ENCODE results near the gene LENG8.
"Not testable (repeated sequence)": the region's sequence is repeated elsewhere in the genome, so short reads cannot be mapped to it uniquely, and the experiment has no call there.

The LENG8 gene

GRCh38 chr19:54446349-54446748, 2.6 kb upstream of the LENG8 start:
- not testable (repeated sequence) for DNase-seq

GRCh38 chr19:54448040-54448773, 792 bp upstream of the LENG8 start:
- DNase-seq = no peak

GRCh38 chr19:54449701-54450069, 686 bp downstream of the LENG8 start:
- DNase-seq = no peak

GRCh38 chr19:54451331-54451871, 2.4 kb downstream of the LENG8 start:
- DNase-seq = no peak

- DNase-seq = no peak
Measured at GRCh38 chr19:54451997-54452396, 3.0 kb downstream of the LENG8 start.

- DNase-seq = no peak
Measured at GRCh38 chr19:54452626-54453025, 3.6 kb downstream of the LENG8 start.

DNA sequence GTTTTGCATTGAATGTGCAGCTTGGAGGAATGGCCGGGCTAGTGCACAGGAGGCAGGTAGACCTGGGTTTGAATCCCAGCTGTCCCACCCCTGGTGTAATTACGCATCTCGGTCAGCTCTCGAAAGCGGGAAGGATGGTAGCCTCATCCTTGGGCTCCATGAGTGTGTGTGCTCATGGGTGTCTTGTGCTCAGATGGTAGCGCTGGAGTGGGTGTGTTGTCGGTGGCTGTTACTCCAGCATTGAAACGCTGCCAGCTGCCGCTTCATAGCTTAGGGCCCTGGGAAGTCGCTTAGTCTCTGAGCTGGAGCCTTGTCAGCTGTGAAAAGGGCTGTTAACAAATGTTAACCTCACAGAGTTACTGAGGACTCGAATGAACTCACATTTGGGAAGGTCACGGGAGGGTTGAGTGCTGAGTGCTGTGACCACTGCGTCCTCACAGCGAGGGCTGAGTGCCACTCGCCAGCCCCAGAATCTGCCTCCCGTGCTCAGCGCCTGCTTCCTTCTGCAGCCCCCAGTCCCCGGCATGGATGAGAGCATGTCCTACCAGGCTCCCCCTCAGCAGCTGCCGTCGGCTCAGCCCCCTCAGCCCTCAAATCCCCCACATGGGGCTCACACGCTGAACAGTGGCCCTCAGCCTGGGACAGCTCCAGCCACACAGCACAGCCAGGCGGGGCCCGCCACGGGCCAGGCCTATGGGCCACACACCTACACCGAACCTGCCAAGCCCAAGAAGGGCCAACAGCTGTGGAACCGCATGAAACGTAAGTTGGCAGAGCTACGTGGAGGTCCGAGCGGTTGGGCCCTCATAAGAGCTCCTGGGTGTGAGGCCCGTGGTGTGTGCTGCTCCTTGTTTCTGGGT, 5.2 kb downstream of the LENG8 start:
- DNase-seq = no peak

- no peak for DNase-seq
Measured at GRCh38 chr19:54454781-54455675, 6.0 kb downstream of the LENG8 start.

DNA sequence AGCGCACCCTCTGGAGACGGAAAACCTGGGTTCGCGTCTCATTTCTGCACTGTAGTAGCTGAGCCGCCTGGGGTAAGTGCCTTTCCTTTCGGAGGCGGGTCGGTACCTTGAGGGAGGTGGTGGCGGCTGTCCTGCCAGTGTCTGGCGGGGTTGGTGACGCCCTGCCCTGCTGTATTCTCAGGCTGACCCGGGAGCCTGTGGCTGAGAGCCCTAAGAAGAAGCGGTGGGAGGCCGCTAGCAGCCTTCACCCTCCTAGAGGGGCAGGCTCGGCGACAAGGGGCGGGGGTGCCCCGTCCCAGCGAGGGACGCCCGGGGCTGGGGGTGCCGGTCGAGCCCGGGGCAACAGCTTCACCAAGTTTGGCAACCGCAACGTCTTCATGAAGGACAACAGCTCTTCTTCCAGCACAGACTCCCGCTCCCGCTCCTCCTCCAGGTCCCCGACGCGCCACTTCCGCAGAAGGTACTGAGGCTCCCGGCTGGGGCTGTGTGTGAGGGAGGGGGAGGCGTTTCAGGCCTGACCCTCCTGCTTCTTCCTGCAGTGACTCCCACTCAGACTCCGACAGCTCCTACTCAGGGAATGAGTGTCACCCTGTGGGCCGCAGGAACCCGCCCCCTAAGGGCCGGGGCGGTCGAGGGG, 6.9 kb downstream of the LENG8 start:
- DNase-seq = no peak

GRCh38 chr19:54456423-54457373, 7.7 kb downstream of the LENG8 start:
- no peak for DNase-seq

GRCh38 chr19:54457773-54458647, 9.0 kb downstream of the LENG8 start:
- DNase-seq = no peak

- no peak for DNase-seq
Measured at GRCh38 chr19:54458648-54459281, 9.8 kb downstream of the LENG8 start.

- no peak for DNase-seq
Measured at GRCh38 chr19:54459282-54460229, 10.6 kb downstream of the LENG8 start.

- no peak for DNase-seq
Measured at GRCh38 chr19:54460230-54461005, 11.4 kb downstream of the LENG8 start.

DNA sequence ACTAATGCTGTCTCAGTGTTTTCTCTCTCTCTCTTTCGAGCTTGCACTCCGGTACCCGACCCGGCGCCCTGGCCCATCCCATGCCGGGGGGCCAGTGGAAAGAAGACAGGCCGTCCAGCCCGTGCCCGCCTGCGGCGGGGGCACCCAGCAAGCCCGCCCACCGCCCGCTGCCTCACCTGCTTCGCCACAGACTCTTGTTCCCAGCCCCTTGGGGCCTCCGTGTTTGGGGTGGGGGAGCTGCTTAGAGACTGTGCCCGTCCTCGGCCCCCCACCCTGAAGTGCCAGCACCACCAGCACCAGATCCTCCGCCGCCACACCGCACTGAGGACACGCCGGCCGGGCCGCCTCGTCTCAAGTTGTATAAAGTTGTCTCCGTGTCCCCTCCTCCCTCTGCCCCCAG, 12.2 kb downstream of the LENG8 start:
- no peak for DNase-seq

- no peak for DNase-seq
Measured at GRCh38 chr19:54461613-54462012, 12.6 kb downstream of the LENG8 start.

- DNase-seq = no peak
Measured at GRCh38 chr19:54462047-54462654, 13.2 kb downstream of the LENG8 start.
